ENCODE results near the gene DCC.

GRCh38 chr18:53375621-53376020 lies 1035.6 kb downstream of the DCC start:
- no peak for TF ChIP-seq POLR2A (IDR thresholded peaks at IDR 0.05)
- no peak for TF ChIP-seq CTCF (IDR thresholded peaks at IDR 0.05)

Measured in thyroid gland (tissue), 4 donors.